HL-60 (cell line): ENCODE measurements around the gene C1QC.
A peak's percentile ranks its signal among the peaks of the same experiment; 100 is the strongest.

ENCODE experiments used
- DNase-seq, 2 experiments: peaks; one replicate each; pipeline ENCODE4 v3.0.0-alpha.2; 2010 to 2020; ENCODE audit warnings: low read depth in 1 of 2, low spot score in 1 of 2
- H3K27ac ChIP-seq: fragments of 250-450 bp; sonication (Bioruptor Pico); replicated peaks from 2 replicates; pipeline ENCODE4 v1.5.1; 2020; ENCODE audit warnings: mild to moderate bottlenecking, moderate library complexity
- H3K27me3 ChIP-seq: fragments of 250-450 bp; sonication (Bioruptor Pico); 2 replicates; pipeline ENCODE4 v1.5.1; 2021; ENCODE audit warnings: mild to moderate bottlenecking, moderate library complexity; ENCODE audit not compliant: insufficient read depth, poor library complexity, severe bottlenecking
- H3K4me3 ChIP-seq: replicated peaks from 2 replicates; pipeline ENCODE4 v1.5.1; 2011; ENCODE audit warnings: mild to moderate bottlenecking, control low read depth, low read length; ENCODE audit not compliant: insufficient read depth
- GABPA ChIP-seq: IDR thresholded peaks from 2 replicates; pipeline ENCODE4 v1.6.1; 2012; ENCODE audit warnings: low read depth
- POLR2AphosphoS5 ChIP-seq: IDR thresholded peaks from 2 replicates; pipeline ENCODE4 v1.6.1; 2012; ENCODE audit warnings: low read depth
- SPI1 ChIP-seq: IDR thresholded peaks from 2 replicates; pipeline ENCODE4 v1.6.1; 2012; ENCODE audit warnings: low read depth, mild to moderate bottlenecking, borderline replicate concordance
- TF ChIP-seq, protein P1 (sequence below): IDR thresholded peaks from 2 replicates; pipeline ENCODE4 v1.6.1; 2012; ENCODE audit warnings: low read depth; ENCODE audit not compliant: insufficient replicate concordance
- TF ChIP-seq, protein P2 (sequence below): IDR thresholded peaks from one replicate; pipeline ENCODE4 v1.5.1; 2011; ENCODE audit warnings: low read length, control low read depth, inconsistent platforms; ENCODE audit not compliant: insufficient read depth

The C1QC gene

DNA sequence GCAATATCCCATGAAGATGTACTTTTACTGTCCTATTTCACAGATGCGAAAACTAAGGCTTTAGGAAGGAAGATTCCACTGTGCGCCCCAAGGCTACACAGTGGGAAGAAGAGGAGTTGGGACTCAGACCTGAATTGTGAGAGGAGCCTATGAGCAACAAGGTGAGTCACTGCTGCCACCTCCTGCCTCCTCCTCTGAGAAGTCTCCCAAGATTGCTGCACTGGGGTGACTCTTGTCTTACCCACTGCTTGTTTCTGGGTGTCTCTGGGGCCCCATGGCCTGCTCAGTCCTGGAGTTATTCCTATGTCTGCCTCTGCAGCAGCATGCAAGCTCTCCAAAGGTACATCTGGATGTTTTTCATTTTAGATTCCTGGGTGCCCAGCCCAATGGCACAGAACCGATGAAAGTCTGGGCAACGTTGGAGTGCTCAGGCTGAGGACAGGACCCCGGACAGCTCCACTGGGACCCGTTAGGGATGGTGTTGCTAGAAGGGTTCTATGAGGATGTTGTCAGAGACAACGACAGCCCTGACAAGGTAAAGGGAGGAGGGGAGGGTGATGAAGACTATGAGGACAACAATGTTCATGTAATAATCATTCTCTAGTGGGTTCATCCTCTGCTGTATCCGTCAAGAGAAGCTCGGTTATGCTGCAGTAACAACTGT, 18.0 kb upstream of the C1QC start:
- TF ChIP-seq, protein P1, sequence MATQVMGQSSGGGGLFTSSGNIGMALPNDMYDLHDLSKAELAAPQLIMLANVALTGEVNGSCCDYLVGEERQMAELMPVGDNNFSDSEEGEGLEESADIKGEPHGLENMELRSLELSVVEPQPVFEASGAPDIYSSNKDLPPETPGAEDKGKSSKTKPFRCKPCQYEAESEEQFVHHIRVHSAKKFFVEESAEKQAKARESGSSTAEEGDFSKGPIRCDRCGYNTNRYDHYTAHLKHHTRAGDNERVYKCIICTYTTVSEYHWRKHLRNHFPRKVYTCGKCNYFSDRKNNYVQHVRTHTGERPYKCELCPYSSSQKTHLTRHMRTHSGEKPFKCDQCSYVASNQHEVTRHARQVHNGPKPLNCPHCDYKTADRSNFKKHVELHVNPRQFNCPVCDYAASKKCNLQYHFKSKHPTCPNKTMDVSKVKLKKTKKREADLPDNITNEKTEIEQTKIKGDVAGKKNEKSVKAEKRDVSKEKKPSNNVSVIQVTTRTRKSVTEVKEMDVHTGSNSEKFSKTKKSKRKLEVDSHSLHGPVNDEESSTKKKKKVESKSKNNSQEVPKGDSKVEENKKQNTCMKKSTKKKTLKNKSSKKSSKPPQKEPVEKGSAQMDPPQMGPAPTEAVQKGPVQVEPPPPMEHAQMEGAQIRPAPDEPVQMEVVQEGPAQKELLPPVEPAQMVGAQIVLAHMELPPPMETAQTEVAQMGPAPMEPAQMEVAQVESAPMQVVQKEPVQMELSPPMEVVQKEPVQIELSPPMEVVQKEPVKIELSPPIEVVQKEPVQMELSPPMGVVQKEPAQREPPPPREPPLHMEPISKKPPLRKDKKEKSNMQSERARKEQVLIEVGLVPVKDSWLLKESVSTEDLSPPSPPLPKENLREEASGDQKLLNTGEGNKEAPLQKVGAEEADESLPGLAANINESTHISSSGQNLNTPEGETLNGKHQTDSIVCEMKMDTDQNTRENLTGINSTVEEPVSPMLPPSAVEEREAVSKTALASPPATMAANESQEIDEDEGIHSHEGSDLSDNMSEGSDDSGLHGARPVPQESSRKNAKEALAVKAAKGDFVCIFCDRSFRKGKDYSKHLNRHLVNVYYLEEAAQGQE: peak; percentile 92
- TF ChIP-seq GABPA (no peak), POLR2AphosphoS5 (no peak)
- no peak for DNase-seq
- Histone ChIP-seq H3K27ac (no peak overlapping the region), H3K27me3 (peaks cover 3% of the 10 kb centered on the region), H3K4me3 (no peak overlapping the region)

- no peak overlapping the region for H3K4me3 ChIP-seq
- TF ChIP-seq, protein P1: no peak
- TF ChIP-seq SPI1: no peak
- TF ChIP-seq POLR2AphosphoS5: no peak
- TF ChIP-seq GABPA: no peak
- peaks cover 5% of the 10 kb centered on the region for H3K27me3 ChIP-seq
- H3K27ac ChIP-seq: no peak overlapping the region
- DNase-seq: no peak
Measured at GRCh38 chr1:22626237-22627157, 16.9 kb upstream of the C1QC start.

DNA sequence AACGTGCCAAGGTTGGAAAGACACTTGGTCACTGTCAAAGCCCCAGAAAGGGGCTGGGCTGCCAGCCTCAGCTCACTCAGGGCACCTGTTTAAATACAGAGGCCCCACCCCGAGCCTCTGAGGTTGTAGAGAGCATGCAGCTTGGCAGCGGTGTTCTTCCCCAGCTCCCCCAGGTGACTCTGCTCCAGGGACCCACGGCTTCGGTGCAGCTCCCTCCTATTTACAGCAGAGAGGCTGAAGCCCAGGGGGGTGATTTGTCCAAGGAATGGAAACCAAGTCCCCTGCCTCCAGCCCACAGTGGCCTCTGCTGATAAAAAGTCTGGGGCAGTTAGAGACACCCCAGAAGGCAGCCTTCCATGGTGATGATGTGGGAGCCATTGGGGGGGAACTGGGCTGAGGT, 16.1 kb upstream of the C1QC start:
- Histone ChIP-seq H3K4me3 (no peak overlapping the region), H3K27ac (no peak overlapping the region), H3K27me3 (peaks cover 9% of the 10 kb centered on the region)
- TF ChIP-seq, protein P1: no peak
- TF ChIP-seq SPI1 (no peak), GABPA (no peak), POLR2AphosphoS5 (no peak)
- TF ChIP-seq, protein P2, sequence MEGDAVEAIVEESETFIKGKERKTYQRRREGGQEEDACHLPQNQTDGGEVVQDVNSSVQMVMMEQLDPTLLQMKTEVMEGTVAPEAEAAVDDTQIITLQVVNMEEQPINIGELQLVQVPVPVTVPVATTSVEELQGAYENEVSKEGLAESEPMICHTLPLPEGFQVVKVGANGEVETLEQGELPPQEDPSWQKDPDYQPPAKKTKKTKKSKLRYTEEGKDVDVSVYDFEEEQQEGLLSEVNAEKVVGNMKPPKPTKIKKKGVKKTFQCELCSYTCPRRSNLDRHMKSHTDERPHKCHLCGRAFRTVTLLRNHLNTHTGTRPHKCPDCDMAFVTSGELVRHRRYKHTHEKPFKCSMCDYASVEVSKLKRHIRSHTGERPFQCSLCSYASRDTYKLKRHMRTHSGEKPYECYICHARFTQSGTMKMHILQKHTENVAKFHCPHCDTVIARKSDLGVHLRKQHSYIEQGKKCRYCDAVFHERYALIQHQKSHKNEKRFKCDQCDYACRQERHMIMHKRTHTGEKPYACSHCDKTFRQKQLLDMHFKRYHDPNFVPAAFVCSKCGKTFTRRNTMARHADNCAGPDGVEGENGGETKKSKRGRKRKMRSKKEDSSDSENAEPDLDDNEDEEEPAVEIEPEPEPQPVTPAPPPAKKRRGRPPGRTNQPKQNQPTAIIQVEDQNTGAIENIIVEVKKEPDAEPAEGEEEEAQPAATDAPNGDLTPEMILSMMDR: no peak
- DNase-seq: no peak
